ENCODE data around the gene CKM.
"Not testable (repeated sequence)": the region's sequence is repeated elsewhere in the genome, so short reads cannot be mapped to it uniquely, and the experiment has no call there.

The CKM gene

GRCh38 chr19:45291834-45292233 is 30.8 kb downstream of the CKM start:
- DNase-seq (ENCODE audit: low spot score): no peak

GRCh38 chr19:45290381-45290931 is 32.2 kb downstream of the CKM start:
- no peak for DNase-seq (ENCODE audit: low spot score)

GRCh38 chr19:45283443-45284033 is 39.1 kb downstream of the CKM start:
- no peak for DNase-seq (ENCODE audit: low spot score)

- no peak for DNase-seq (ENCODE audit: low spot score)
Measured at GRCh38 chr19:45280471-45280961, 42.2 kb downstream of the CKM start.

- no peak for DNase-seq (ENCODE audit: low spot score)
Measured at GRCh38 chr19:45279587-45280192, 43.0 kb downstream of the CKM start.

GRCh38 chr19:45278087-45278486 is 44.6 kb downstream of the CKM start:
- DNase-seq (ENCODE audit: low spot score): no peak

GRCh38 chr19:45276284-45276687 is 46.4 kb downstream of the CKM start:
- no peak for DNase-seq (ENCODE audit: low spot score)

- no peak for DNase-seq (ENCODE audit: low spot score)
Measured at GRCh38 chr19:45275370-45275971, 47.2 kb downstream of the CKM start.

- DNase-seq (ENCODE audit: low spot score): no peak
Measured at GRCh38 chr19:45273521-45273855, 49.2 kb downstream of the CKM start.

GRCh38 chr19:45271735-45272108 is 51.0 kb downstream of the CKM start:
- no peak for DNase-seq (ENCODE audit: low spot score)

GRCh38 chr19:45271098-45271734 is 51.5 kb downstream of the CKM start:
- no peak for DNase-seq (ENCODE audit: low spot score)

GRCh38 chr19:45269939-45270338 is 52.7 kb downstream of the CKM start:
- not testable (repeated sequence) for DNase-seq (ENCODE audit: low spot score)

- no peak for DNase-seq (ENCODE audit: low spot score)
Measured at GRCh38 chr19:45267296-45267695, 55.4 kb downstream of the CKM start.

- no peak for DNase-seq (ENCODE audit: low spot score)
Measured at GRCh38 chr19:45265375-45265774, 57.3 kb downstream of the CKM start.

- no peak for DNase-seq (ENCODE audit: low spot score)
Measured at GRCh38 chr19:45264781-45265317, 57.8 kb downstream of the CKM start.

- DNase-seq (ENCODE audit: low spot score): no peak
Measured at GRCh38 chr19:45263013-45263412, 59.7 kb downstream of the CKM start.

- no peak for DNase-seq (ENCODE audit: low spot score)
Measured at GRCh38 chr19:45262570-45262969, 60.1 kb downstream of the CKM start.

- DNase-seq (ENCODE audit: low spot score): no peak
Measured at GRCh38 chr19:45258862-45259261, 63.8 kb downstream of the CKM start.

GRCh38 chr19:45256836-45257235 is 65.8 kb downstream of the CKM start:
- no peak for DNase-seq (ENCODE audit: low spot score)

Data from kidney capillary endothelial cell (primary cell).